Stimulated activated CD8-positive, alpha-beta memory T cell treated with anti-CD3 and anti-CD28 coated beads, Interleukin-2, amount 100 ng/mL, for 48 hours (primary cell): Measurements from ENCODE around the gene AAK1.
"Not testable (repeated sequence)": the region's sequence is repeated elsewhere in the genome, so short reads cannot be mapped to it uniquely, and the experiment has no call there.

Source experiments
- DNase-seq, 2 donors: peaks; one replicate each; pipeline ENCODE4 v3.0.0-alpha.2; 2020; ENCODE audit warnings: low read depth in 2 of 2

AAK1 gene

DNA sequence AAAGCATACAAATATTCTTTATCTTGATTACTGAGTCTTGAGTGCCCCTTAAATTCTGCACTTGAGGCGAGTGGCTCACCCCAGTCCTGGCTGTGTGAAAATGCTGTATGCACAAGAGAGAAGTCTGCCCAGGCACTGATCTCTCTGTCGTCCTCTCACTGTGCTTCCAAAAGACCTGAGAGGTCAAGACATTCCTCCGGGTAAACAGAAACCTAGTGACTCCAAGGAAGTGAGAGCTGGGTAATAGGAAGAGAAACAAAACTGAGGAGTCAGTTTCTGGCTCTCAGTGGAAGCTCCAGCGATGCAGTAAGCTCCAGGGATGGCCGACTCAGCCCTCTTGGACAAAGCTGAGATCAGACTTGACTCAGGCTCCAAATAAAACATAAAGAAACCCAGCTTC lies 70.9 kb downstream of the AAK1 start:
- DNase-seq, result no peak

GRCh38 chr2:69571189-69571588 lies 72.3 kb downstream of the AAK1 start:
- no peak for DNase-seq

DNA sequence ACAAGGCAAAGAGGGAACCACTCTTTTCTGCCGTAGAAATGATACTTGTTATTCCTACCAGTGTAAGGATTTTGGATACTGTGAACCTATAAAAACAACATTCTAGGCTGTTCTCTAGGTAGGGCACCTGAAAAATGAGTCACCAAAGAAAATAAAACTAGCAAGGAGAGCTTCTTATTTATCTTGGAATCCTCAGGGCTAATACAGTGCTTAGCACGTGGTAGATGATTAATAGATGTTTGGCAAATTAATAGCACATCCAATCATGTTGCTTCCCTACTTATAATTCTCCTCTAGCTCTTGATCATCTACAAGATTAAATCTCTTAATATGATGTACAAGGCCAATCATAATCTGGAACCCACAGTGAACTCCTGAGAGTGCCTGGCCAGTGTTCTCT lies 73.1 kb downstream of the AAK1 start:
- no peak for DNase-seq

- no peak for DNase-seq
Observed at GRCh38 chr2:69567909-69568300, 75.6 kb downstream of the AAK1 start.

DNA sequence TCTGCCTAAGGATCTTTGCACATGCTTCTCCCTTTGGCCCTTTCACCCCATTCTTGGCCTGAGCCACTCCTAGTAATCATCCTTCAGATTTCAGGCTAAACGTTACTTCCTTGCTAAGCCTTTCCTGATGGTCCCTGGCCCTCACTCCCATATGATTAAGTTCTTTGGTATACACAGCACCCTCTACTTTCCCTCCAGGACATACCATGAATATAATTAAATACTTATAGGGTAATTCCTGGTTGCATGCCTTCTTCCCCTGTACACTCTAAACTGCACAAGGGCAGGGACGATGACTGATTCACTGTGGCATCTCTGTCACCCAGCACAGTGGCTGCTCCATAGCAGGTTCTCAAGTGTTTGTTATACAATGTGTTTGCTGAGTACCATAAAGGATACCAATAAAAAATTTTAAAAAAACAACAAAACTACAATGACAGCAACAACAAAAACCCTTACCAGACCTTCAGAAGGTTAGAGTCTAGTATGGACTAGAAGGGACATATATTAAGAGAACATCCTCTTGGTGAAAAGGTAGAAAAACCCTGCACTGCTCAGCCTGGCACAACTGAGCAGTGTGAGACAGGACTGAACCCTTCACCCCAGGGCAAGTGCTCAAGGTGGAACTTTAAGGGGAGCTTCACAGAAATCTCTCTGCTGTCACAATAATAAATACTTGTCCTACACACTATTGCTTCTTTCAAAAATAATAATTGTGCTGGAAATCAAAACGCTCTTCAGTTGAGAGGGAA lies 76.2 kb downstream of the AAK1 start:
- DNase-seq, result no peak

GRCh38 chr2:69566669-69567068 lies 76.9 kb downstream of the AAK1 start:
- DNase-seq, result no peak

- DNase-seq, result peak; percentile 63 to 70
Observed at GRCh38 chr2:69565431-69565839, 78.1 kb downstream of the AAK1 start.

DNA sequence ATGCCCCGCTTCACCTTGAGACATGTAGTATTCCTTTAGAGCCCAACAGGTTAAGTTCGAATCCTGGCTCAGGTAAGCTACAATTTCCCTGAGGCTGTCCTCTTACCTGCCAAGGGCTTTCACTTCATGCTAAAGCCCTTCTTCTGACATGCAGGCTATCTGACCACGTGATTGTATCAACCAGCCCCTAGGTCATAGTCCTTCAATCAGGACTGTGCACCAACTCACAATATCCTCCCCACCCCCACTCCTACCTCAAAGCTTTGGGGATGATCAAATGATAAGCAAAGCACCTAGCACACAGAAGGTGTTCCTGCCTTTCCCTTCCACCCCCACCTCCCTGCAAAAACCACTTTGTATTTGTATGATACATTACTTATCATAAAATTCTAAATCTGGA lies 78.9 kb downstream of the AAK1 start:
- DNase-seq, result no peak

GRCh38 chr2:69563021-69563420 lies 80.5 kb downstream of the AAK1 start:
- no peak for DNase-seq

DNA sequence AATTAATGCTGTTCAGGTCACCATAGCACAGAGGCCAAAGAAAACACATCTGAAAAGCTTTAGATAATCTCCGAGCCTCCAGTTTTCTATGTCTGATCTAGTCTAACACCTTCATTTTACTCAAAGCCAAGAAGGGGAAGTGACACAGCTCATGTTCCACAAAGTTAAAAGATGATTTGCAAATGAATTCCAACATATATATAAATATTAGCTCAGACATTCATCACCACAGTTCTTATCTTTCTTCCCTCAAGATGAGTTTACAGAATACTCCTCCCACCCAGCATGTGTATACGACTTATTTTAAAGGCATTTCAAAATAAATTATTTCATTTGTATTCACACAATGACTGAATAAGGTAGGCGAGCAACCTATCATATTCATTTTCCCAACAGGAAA lies 82.4 kb downstream of the AAK1 start:
- no peak for DNase-seq

DNA sequence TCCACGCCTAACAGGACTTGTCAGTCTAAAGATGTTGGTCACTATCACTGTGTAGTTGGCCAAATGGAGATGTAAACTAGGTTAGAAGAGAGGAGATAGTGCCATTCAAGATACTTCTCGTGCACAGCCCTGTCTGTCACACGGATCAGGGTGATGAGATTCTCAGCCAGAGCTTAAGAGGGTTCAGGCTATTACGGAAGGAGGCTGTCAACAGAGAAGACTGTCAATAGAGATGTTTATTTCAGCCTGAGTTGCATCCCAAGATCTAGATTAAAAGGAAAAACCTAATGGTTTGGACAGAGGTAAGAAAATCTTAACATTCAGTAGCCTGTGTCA lies 83.4 kb downstream of the AAK1 start:
- no peak for DNase-seq

DNA sequence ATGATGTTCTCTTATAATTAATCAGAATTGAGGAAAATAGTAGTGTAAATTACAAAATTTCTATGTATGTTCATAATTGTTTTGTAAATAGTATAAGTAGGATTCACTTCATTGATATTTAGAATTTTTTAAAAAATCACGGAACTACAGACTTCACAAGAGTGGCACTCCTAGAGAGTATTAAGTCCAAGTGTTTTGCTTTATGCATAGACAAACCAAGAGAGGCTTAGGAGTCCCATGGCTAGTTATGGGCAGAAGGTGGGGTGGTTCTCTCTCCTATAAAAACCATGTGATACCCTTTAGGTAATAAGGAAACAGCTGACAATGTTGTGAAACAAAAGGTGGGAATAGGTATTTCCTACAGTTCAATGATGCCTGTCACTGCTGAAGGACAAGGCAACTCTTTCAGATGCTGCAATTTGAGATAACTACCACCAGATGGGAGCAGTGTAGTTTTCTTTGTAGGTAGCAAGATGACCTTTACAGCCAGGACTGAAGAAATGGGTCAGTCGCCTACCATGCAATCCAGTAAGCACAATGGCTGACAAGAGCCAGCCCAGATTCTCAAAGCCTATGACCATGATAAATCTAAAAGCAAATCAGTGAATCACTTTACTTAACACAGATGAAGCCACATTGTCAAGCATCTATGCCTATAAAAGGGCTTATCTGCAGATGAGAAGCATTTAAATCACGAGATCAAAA lies 83.9 kb downstream of the AAK1 start:
- DNase-seq, result no peak

- no peak for DNase-seq
Observed at GRCh38 chr2:69556008-69556407, 87.5 kb downstream of the AAK1 start.

DNA sequence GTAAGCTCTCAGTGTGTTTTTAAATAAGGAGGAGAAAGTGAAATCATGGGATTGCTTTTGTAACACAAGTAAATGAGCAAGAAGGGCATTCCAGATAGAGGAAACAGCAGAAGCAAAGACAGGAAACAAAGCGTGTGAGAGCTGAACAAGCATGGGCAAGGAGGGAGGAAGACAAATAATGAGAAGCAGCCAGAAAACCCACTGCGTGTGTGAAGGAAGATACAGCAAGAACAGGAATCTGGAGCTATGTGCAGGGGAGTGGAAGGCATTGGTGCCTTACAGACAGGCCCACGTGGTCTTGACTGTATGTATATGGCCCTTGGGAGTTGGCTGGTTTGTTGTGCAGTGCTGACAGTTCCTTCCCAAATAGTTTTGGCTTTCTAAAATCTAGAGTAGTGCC lies 88.6 kb downstream of the AAK1 start:
- no peak for DNase-seq

GRCh38 chr2:69554568-69554967 lies 89.0 kb downstream of the AAK1 start:
- DNase-seq, result no peak

DNA sequence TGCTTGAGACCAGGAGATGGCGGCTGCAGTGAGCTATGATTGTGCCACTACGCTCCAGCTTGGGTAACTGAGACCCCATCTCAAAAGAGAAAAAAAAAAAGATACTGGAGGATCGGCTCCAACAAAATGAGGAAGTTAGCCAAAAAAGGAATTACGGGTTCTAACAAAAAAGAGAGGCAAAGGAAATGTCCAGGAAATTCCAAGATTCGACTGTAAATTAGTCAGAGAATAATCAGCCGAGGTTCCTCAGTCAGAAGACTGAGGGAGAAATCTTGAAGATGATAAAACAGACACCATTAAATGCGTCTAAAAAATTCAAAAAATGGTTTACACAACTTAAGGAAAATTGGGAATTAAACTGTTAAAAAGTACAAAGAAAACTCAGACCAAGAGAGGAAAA lies 89.5 kb downstream of the AAK1 start:
- no peak for DNase-seq

DNA sequence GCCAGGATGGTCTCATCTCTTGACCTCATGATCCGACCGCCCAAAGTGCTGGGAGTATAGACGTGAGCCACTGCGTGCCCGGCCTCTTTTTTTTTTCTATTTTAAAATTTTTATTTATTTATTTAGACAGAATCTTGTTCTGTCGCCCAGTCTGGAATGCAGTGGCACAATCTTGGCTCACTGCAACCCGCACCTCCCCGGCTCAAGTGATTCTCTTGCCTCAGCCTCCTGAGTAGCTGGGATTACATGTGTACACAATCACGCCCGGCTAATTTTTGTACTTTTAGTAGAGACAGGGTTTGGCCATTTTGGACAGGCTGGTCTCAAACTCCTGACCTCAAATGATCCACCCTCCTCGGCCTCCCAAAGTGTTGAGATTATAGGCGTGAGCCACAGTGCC lies 93.0 kb downstream of the AAK1 start:
- DNase-seq, result not testable (repeated sequence)

DNA sequence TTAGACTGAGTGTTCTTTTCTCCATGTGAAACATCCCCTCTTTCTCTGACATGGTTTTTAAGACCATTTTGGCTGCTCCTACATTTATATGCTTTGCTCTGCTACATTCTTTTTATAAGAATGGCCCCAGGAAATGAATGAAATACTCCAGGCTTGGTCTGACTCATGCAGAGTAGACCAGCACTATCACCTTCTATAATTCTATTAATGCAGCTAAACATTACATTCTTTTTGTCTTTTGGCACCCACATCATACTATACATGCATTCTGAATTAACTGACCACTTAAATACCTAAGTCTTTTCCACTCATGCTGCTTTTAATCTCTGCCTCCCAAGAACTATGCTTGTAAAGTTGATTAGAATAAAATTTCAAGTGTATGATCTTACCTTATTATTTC lies 94.1 kb downstream of the AAK1 start:
- no peak for DNase-seq

DNA sequence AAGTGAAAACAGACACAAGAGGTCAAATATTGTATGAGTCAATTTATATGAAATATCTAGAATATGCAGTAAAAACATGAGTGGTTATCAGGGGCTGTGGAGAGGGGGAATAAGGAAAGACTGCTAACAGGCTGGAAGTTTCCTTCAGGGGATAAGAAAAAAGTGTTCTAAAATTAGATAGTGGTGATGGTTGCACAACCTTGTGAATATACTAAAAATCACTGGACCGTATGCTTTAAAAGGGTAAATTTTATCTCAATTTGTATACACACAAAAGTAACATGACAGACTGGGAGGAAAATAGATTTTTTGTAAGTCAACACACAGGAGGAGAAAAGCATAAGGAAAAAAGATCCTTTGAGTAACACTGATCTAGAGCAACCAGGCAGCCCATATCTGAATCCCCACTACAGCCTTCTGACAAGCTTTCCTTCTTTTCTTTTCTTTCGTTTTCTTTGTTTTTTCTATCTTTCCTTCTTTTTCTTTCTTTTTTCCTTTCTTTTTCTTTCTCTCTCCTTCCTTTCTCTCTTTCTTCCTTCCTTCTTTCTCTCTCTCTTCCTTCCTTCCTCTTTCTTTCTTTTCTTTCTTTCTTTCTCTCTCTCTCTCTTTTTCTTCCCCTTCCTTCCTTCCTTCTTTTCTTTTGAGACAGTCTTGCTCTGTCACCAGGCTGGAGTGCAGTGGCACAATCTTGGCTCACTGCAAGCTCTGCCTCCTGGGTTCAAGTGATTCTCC lies 95.4 kb downstream of the AAK1 start:
- DNase-seq, result no peak

DNA sequence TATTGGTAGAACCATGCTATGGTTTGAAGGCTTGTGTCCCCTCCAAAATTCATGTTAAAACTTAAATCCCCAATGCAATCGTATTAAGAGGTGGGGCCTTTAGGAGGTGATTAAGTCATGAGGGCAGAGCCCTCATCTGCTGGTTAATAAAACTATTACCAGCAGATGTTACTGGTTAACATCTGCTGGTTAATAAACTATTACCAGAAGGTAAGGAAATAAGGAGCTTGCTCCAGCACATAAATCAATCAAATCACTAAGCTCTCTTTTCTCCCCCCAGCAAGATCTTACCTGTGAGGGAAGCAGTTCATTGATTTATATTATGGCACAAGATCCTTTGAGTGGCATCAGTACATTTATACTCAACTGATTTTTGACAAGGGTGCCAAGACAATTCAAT lies 96.9 kb downstream of the AAK1 start:
- no peak for DNase-seq

GRCh38 chr2:69545477-69545932 lies 98.0 kb downstream of the AAK1 start:
- DNase-seq, result no peak

GRCh38 chr2:69544951-69545350 lies 98.6 kb downstream of the AAK1 start:
- DNase-seq, result no peak

GRCh38 chr2:69539549-69539908 lies 104.0 kb downstream of the AAK1 start:
- DNase-seq, result no peak
